Thymus (tissue), 11 donors: Measurements from ENCODE around the gene ARHGAP6. TPM values are rescaled to one million over a fixed set of nuclear protein-coding genes. Genes with fewer than 3 reads are reported as not detected.

Source experiments
- DNase-seq, 9 donors: peaks; one replicate each; pipeline ENCODE4 v3.0.0-alpha.2; 2013; ENCODE audit warnings: low spot score in 9 of 9, low read depth in 6 of 9, missing footprints in 1 of 9
- H3K27ac ChIP-seq, 2 donors: one replicate each; pipeline ENCODE4 v1.5.1; 2013; ENCODE audit warnings: control low read depth in 1 of 2, low read depth in 1 of 2, low read length in 1 of 2, mild to moderate bottlenecking in 1 of 2, moderate library complexity in 1 of 2
- H3K27me3 ChIP-seq, 2 donors: one replicate each; pipeline ENCODE4 v1.5.1; 2013; ENCODE audit warnings: low read length in 1 of 2; ENCODE audit not compliant: control insufficient read depth in 2 of 2, insufficient read depth in 1 of 2
- H3K36me3 ChIP-seq, 2 donors: one replicate each; pipeline ENCODE4 v1.5.1; 2013; ENCODE audit warnings: low read length in 1 of 2, mild to moderate bottlenecking in 1 of 2, moderate library complexity in 1 of 2; ENCODE audit not compliant: control insufficient read depth in 2 of 2, insufficient read depth in 2 of 2
- H3K4me1 ChIP-seq, 2 donors: one replicate each; pipeline ENCODE4 v1.5.1; 2013; ENCODE audit warnings: low read length in 2 of 2; ENCODE audit not compliant: control insufficient read depth in 2 of 2, insufficient read depth in 2 of 2
- H3K4me3 ChIP-seq, 2 donors: one replicate each; pipeline ENCODE4 v1.5.1; 2013; ENCODE audit warnings: low read length in 2 of 2, control low read depth in 1 of 2, mild to moderate bottlenecking in 1 of 2
- H3K9me3 ChIP-seq, 2 donors: one replicate each; pipeline ENCODE4 v1.5.1; 2013; ENCODE audit warnings: low read length in 1 of 2, mild to moderate bottlenecking in 1 of 2; ENCODE audit not compliant: control insufficient read depth in 2 of 2, insufficient read depth in 1 of 2
- WGBS: extraction: QIAGEN DNeasy Blood & Tissue Kit; methylation state at CpG from one replicate; pipeline ENCODE4 v1.1.7; 2013; 5-methylcytosine and 5-hydroxymethylcytosine counted together
- polyA plus RNA-seq: library from polyadenylated mRNA; stranded (reverse); fragments of 200-250 nt; gene quantifications from one replicate; pipeline ENCODE4 v1.2.3, GENCODE V29; 2013
- total RNA-seq: library from RNA; stranded (reverse); fragments of 120-200 nt; gene quantifications from one replicate; pipeline ENCODE4 v1.2.4, GENCODE V29; 2013
- donor health status: healthy.

The ARHGAP6 gene
- total and polyA plus RNA-seq, 2 donors, result 0.71 to 2.3 TPM

GRCh38 chrX:11648705-11649519, 16.8 kb downstream of the ARHGAP6 start:
- Histone ChIP-seq H3K9me3 (no peaks in the 10 kb centered on the region), H3K27me3 (no peaks in the 10 kb centered on the region), H3K36me3 (no peaks in the 10 kb centered on the region), H3K4me3 (no peak overlapping the region), H3K27ac (no peak overlapping the region), H3K4me1 (no peaks in the 10 kb centered on the region)
- DNase-seq, result no peak
- 85% methylated on average over 5 of the region's 5 CpGs for WGBS

- Histone ChIP-seq H3K4me3 (no peak overlapping the region), H3K27ac (no peak overlapping the region)
- 77% methylated on average over 3 of the region's 3 CpGs for WGBS
These were observed 18.6 kb downstream of the ARHGAP6 start for GRCh38 chrX:11647138-11647537.

DNA sequence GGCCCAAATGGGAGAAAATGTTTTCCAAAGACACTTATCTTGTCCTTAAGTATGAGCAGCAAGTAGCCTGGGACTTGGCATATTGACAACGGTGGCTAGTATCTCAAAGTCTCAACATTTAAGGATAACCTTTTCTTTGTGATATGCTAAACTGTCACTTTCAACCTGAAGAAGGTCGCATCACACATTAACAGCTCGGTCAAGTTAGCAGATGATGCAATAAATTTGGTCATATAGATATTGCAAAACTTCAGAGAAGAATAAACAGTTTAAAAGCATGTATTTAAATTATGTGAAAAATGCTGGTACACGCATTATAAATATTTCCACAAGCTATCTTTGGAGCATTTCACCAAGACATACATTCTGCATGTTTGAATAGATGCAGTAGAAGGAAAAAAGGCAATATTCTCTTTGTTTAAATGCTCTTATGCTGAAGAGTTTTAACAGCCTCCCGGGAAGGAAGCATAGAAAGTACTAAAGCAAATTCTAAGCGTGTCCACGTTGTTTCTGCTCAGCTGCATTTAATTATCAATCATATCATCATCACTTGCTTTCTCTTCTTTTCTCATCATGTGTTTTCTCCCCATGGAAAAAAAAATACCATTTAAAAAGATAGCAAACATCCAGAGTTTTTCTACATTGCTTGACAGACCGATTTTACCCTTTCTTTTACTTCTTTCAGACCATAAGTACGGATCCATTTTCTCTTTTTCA, 24.2 kb downstream of the ARHGAP6 start:
- Histone ChIP-seq H3K36me3 (no peaks in the 10 kb centered on the region), H3K4me1 (no peaks in the 10 kb centered on the region), H3K9me3 (no peaks in the 10 kb centered on the region), H3K27me3 (no peaks in the 10 kb centered on the region), H3K4me3 (no peak overlapping the region), H3K27ac (no peak overlapping the region)
- 90% methylated on average over 9 of the region's 9 CpGs for WGBS
- DNase-seq, result no peak

More at GRCh38 chrX:11647138-11647537, 18.6 kb downstream of the ARHGAP6 start:
- Histone ChIP-seq H3K4me1 (no peaks in the 10 kb centered on the region), H3K36me3 (no peaks in the 10 kb centered on the region), H3K9me3 (no peaks in the 10 kb centered on the region), H3K27me3 (no peaks in the 10 kb centered on the region)
- DNase-seq, result no peak

DNA sequence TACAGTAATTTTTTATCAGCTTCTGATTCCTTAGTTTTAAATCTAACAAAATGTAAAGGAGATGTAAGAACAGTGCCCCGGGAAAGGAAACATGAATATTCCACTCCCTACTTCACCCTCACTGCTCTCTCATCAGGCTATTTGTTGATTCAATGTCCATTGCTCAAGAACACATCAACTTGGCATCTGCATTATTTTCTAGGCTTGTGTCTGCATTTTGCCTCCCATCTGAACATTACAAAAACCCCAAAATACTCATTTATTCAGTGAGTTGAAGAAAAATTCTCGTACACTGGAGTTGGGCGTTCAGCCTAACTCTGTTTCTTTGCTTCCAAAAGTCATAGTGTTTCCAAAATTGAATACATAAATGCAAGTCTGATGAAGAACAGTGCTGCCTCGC, 25.6 kb downstream of the ARHGAP6 start:
- 82% methylated on average over 4 of the region's 4 CpGs for WGBS
- no peaks in the 10 kb centered on the region for H3K36me3 ChIP-seq
- no peaks in the 10 kb centered on the region for H3K27me3 ChIP-seq
- H3K4me3 ChIP-seq, result no peak overlapping the region
- no peak overlapping the region for H3K27ac ChIP-seq
- DNase-seq, result no peak
- H3K9me3 ChIP-seq, result no peaks in the 10 kb centered on the region
- H3K4me1 ChIP-seq, result no peaks in the 10 kb centered on the region

DNA sequence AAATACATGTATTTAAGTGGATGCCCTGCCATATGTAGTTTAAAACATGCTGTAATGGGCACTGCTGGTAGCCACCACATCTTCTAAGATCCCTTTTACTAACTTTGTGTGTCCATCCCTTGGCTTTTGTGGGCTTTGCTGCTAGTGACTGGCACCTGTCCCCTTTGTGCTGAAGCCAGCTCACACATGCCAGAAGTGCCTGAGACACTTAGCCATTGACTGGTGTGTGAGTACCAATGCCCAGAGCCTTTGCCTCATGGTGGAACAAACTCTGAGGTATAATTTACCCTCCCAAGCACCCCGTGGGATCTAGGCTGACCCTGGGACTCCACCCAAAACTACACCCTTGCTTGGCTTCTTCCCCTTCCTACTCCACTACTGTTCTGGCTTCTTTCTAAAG, 33.0 kb downstream of the ARHGAP6 start:
- WGBS, result 63% methylated on average over 1 of the region's 1 CpG
- no peak for DNase-seq
- H3K4me3 ChIP-seq, result no peak overlapping the region
- H3K27ac ChIP-seq, result no peak overlapping the region
- no peaks in the 10 kb centered on the region for H3K27me3 ChIP-seq
- no peaks in the 10 kb centered on the region for H3K4me1 ChIP-seq
- H3K36me3 ChIP-seq, result no peaks in the 10 kb centered on the region
- H3K9me3 ChIP-seq, result no peaks in the 10 kb centered on the region

DNA sequence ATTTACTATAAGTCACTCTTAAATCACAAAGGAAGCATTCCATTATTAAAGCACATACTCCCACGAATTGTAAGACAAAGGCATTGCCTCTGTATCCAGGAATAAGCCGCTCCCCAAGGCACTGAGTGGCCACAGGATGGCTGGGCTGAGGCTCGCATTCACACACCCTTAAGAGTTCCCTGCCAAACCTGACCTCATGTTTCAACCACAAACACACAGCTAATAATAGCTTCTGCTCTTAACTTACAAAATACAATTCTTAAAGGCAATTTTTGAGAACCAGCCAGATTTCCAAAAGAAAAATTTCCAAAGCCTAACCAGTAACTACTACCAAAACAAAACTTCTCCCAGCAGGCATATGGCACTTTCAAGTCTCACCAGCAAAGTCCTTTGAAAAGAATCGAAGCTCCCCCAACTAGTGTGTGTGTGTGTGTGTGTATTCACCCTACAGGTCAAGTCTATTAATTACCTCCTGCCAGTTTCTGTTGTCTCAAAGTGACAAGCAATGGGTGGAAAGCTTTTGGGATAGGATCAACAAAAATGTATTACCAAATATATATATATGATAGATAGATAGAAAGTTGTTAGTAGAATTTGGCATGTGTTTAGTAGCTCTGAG, 36.0 kb downstream of the ARHGAP6 start:
- H3K27me3 ChIP-seq, result no peaks in the 10 kb centered on the region
- H3K4me3 ChIP-seq, result no peak overlapping the region
- H3K27ac ChIP-seq, result no peak overlapping the region
- no peak for DNase-seq
- no peaks in the 10 kb centered on the region for H3K9me3 ChIP-seq
- H3K36me3 ChIP-seq, result no peaks in the 10 kb centered on the region
- no peaks in the 10 kb centered on the region for H3K4me1 ChIP-seq
- 58% methylated on average over 4 of the region's 4 CpGs for WGBS

DNA sequence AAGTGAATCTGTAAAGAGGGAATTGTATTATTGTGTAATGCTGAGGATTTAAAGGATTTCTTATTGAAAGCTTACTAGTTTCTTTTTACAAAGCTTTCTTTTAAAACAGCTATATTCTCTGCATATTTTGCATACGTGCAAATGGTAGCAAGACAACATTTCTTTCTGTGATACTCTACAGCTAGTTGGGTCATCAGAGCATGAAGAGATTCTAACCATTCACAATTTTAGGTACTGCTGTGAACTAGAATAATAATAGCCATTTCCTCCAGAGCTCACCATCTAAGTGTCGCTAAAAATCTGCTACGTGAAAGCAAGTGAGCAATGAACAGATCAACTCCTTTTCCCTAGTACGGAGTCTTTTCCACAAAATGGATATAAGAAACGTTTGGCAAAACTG, 37.3 kb downstream of the ARHGAP6 start:
- no peak for DNase-seq
- Histone ChIP-seq H3K4me1 (no peaks in the 10 kb centered on the region), H3K27ac (no peak overlapping the region), H3K36me3 (no peaks in the 10 kb centered on the region), H3K27me3 (no peaks in the 10 kb centered on the region), H3K9me3 (no peaks in the 10 kb centered on the region), H3K4me3 (no peak overlapping the region)
- WGBS, result 84% methylated on average over 5 of the region's 5 CpGs

- H3K4me1 ChIP-seq, result no peaks in the 10 kb centered on the region
- H3K36me3 ChIP-seq, result no peaks in the 10 kb centered on the region
- H3K9me3 ChIP-seq, result no peaks in the 10 kb centered on the region
- H3K27ac ChIP-seq, result no peak overlapping the region
- H3K4me3 ChIP-seq, result no peak overlapping the region
- no peak for DNase-seq
- H3K27me3 ChIP-seq, result no peaks in the 10 kb centered on the region
These were observed 39.4 kb downstream of the ARHGAP6 start for GRCh38 chrX:11626351-11626750.

- no peaks in the 10 kb centered on the region for H3K36me3 ChIP-seq
- H3K4me1 ChIP-seq, result no peaks in the 10 kb centered on the region
- no peak overlapping the region for H3K27ac ChIP-seq
- no peak overlapping the region for H3K4me3 ChIP-seq
- DNase-seq, result no peak
- H3K9me3 ChIP-seq, result no peaks in the 10 kb centered on the region
- WGBS, result 77% methylated on average over 1 of the region's 1 CpG
- no peaks in the 10 kb centered on the region for H3K27me3 ChIP-seq
These were observed 46.3 kb downstream of the ARHGAP6 start for GRCh38 chrX:11619441-11619840.
